IPS-18c (cell line): Measurements from ENCODE around the gene ZNF189.
"Not testable (repeated sequence)": the region's sequence is repeated elsewhere in the genome, so short reads cannot be mapped to it uniquely, and the experiment has no call there.

Experiments
- H3K4me3 ChIP-seq: 2 replicates; pipeline ENCODE4 v1.7.0; 2013; ENCODE audit warnings: low read depth, mild to moderate bottlenecking, low read length, moderate library complexity; ENCODE audit not compliant: insufficient read depth
- H3K9me3 ChIP-seq: one replicate; pipeline ENCODE4 v1.6.1; 2013; ENCODE audit warnings: mild to moderate bottlenecking, low read length, moderate library complexity; ENCODE audit not compliant: control insufficient read depth, insufficient read depth

ZNF189 gene

DNA sequence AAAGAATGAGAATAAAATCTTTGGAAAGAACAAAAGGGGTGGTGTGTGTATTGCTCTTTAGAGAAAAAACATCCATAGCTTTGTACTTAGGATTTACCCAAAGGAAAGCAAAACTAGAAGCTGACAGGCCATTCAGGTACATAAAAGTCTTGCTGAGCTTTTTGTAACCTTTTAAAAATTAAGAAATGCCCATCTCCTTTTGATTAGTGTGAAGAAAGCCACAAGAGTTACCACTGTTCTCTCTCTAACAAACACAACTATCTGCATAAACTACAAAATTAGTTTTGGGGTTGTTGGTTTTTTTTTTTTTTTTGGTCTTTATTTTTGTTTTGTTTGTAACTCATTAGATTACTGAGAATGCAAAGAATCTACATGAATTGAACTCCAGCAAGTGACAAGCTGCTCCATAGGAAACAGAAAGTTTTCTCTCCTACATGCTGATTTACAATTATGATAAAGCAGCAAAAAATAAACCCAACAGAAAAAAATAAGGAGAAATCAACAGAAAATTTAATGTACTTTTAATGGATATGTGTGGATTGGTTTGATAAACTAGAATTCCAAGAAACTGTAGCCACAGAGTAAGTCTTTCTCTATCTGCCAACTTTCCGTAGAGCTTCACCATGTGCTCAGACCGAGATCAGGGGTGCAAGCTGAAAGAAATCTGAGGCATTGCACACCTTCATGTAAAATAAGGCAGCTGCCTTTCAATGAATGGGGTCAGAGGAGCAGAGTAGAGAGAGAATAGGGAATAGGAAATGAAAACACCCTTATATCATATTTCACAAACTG is 26.1 kb upstream of the ZNF189 start:
- no peak overlapping the region for H3K4me3 ChIP-seq
- no peaks in the 10 kb centered on the region for H3K9me3 ChIP-seq

DNA sequence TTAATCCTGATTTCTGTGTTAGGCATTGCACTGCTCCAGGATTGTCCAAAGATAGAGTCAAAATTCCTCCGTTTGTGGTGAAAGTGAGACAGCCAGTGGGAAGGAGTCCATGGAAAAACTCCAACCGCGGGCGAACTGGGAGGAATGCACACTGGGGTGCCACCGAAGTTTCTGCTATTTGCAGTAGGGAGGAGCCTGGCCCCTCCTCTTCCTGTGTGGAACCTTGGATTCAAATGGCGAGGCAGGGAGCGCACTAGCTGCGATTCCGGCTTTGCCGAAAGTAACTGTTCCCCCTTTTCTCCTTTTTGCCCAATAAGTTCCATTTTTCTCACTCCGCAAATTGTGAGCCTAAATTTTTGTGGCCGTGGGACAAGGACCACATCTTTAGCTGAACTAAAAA is 23.1 kb upstream of the ZNF189 start:
- H3K9me3 ChIP-seq = no peaks in the 10 kb centered on the region
- H3K4me3 ChIP-seq = no peak overlapping the region

DNA sequence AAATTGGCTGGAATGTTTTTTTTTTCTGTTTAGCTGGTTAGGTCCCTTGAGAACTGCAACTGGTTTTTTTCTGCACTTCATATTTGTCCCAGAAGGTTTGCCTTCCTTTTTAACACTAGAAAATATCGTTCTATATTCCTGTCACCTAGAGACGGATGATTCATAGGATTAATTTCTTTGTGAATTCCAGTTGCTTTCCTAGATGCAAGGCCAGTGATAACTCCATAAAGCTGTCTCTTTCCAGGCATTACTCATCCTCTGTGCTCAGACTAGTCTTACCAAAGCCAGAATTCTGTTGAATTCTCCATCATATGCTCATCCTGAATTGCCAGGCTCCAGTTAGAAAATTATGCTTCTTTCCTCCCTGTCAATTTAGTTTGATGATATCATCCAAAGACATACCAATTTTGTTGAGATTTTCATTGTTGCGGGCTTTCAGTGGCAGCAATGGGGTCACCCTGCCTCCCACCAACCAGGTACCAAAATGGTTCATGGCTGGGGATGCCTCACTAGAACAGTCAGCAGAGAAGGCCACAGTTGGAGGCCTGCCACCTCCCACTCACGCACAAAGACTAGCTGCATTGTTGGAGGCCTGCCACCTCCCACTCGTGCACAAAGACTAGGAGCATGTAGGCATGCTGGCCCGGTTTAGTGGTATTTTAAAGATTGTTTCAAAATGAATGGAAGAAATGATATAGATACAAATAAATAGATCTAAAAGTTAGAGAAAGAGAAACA is 22.4 kb upstream of the ZNF189 start:
- Histone ChIP-seq H3K9me3 (no peaks in the 10 kb centered on the region), H3K4me3 (no peak overlapping the region)

DNA sequence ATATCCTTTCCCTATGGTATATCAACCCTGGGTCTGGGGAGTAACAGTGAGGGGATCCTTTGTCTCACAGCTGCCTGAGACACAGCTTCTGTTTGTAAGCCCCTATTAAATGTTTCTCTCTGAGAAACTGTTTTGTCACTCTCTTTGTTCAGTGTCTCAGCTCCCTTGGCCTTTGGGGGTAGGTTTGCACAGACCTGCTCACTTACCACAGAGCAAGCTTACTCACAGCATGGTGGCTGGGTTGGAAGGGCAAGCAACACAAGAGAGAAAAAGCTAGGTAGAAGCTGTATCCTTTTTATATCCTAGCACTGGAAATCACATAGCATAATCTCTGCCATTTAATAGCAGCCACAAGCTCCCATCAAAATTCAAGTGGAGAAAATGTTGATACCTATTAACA is 18.4 kb upstream of the ZNF189 start:
- Histone ChIP-seq H3K4me3 (no peak overlapping the region), H3K9me3 (peaks cover 5% of the 10 kb centered on the region)

- H3K4me3 ChIP-seq = no peak overlapping the region
- H3K9me3 ChIP-seq = peaks cover 5% of the 10 kb centered on the region
Observed at GRCh38 chr9:101381118-101381517, 17.5 kb upstream of the ZNF189 start.

GRCh38 chr9:101381833-101382342 is 16.8 kb upstream of the ZNF189 start:
- peaks cover 5% of the 10 kb centered on the region for H3K9me3 ChIP-seq
- no peak overlapping the region for H3K4me3 ChIP-seq

- no peak overlapping the region for H3K4me3 ChIP-seq
Observed at GRCh38 chr9:101383361-101383760, 15.3 kb upstream of the ZNF189 start.

DNA sequence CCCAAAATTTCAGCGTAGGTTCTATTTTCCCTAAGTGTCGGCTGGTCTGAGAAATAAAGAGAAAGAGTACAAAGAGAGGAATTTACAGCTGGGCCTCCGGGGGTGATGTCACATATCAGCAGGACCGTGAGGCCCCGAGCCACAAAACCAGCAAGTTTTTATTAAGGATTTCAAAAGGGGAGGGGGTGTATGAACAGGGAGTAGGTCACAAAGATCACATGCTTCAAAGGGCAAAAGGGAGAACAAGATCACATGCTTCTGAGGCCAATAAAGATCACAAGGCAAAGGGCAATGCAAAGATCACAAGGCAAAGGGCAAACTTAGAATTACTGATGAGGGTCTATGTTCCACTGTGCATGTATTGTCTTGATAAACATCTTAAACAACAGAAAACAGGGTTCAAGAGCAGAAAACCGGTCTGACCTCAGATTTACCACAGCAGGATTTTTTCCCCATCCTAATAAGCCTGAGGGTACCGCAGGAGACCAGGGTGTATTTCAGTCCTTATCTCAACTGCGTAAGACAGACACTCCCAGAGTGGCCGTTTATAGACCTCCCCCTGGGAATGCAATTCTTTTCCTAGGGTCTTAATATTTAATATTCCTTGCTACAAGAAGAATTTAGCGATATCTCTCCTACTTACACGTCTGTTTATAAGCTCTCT is 13.6 kb upstream of the ZNF189 start, which contains the start of gene BAAT:
Gene BAAT, minus strand, starts transcription at position 134 of the 664 bp plus-strand sequence. CDS start 13,602 bp downstream, outside the sequence.
- H3K4me3 ChIP-seq, H3K9me3 ChIP-seq: not testable (repeated sequence)

More at GRCh38 chr9:101383361-101383760, 15.3 kb upstream of the ZNF189 start:
- H3K9me3 ChIP-seq = peaks cover 5% of the 10 kb centered on the region

- H3K9me3 ChIP-seq = peaks cover 5% of the 10 kb centered on the region
- H3K4me3 ChIP-seq = no peak overlapping the region
Observed at GRCh38 chr9:101387871-101388506, 10.7 kb upstream of the ZNF189 start.

- Histone ChIP-seq H3K4me3 (no peak overlapping the region), H3K9me3 (peaks cover 5% of the 10 kb centered on the region)
Observed at GRCh38 chr9:101388507-101388993, 10.1 kb upstream of the ZNF189 start.

DNA sequence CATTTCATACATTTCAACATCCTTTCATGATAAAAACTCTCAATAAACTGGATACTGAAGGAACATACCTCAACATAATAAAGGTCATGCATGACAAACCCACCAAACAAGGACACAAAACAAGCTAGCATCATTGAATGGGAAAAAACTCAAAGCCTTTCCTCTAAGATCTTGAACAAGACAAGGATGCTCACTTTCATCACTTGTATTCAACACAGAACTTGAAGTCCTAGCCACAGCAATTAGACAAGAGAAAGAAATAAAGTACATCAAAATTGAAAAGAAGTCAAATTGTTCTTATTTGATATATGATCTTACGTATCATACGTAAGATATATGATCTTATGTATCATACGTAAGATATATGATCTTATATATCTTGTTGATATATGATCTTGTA is 5.5 kb upstream of the ZNF189 start:
- H3K9me3 ChIP-seq = no peaks in the 10 kb centered on the region
- no peak overlapping the region for H3K4me3 ChIP-seq

GRCh38 chr9:101394687-101395086 is 4.0 kb upstream of the ZNF189 start:
- H3K4me3 ChIP-seq = no peak overlapping the region
- H3K9me3 ChIP-seq = no peaks in the 10 kb centered on the region

GRCh38 chr9:101397746-101398067 is 944 bp upstream of the ZNF189 start:
- peak overlapping the region; percentile 61 for H3K4me3 ChIP-seq
- no peaks in the 10 kb centered on the region for H3K9me3 ChIP-seq

DNA sequence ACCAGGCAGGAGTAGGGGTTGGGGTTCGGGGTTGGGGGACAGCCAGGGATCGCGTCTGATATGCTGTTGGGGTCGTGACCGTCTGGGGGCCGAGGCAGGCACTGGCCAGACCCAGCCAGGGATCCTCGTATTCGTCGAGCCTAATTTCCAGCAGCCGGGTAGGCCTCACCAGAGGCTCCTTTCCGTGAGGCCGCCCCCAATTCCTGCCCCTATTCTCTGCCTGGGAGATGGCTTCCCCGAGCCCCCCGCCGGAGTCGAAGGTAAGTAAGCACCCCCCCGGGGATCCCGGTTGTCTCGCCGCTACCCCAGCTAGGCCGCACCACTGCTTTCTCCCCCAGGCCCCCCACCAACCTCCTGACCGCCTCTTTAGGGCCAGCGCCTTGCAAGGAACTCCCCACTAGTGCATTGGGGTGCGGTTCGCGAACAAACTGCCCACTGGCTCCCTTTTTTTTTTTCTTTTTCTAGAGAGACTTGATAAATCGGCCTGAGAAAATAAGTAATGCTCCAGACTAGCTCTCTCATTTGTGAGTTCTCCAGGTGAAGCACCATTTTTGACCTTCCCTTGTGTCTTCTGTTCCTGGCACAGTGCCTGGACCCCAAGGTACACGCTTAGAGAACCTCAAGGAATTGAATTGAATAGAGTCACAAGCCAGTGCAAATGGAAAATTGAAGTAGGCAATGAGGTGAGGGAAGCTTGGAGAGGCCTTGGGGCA is 435 bp downstream of the ZNF189 start:
- peak overlapping the region; percentile 77 for H3K4me3 ChIP-seq
- no peaks in the 10 kb centered on the region for H3K9me3 ChIP-seq

DNA sequence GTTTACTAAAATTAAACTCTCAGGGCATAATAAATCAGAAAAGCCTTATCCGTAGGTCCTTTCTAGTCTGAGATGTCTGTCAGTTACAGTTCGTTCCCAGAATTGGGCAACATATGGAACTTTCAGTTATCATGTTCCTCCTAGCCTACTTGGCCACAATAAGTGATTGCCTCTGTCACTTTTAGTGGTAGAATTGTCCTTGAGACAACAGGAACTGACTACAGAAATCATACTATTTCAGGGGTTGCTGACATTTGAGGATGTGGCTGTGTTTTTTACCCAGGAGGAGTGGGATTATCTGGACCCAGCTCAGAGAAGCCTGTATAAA is 956 bp downstream of the ZNF189 start:
- Histone ChIP-seq H3K4me3 (peak overlapping the region; percentile 77), H3K9me3 (no peaks in the 10 kb centered on the region)

- Histone ChIP-seq H3K4me3 (no peak overlapping the region), H3K9me3 (no peaks in the 10 kb centered on the region)
Observed at GRCh38 chr9:101400120-101400519, 1.5 kb downstream of the ZNF189 start.
